DND-41 (cell line): ENCODE measurements around the gene RBMS1.

Experiments used
- CTCF ChIP-seq: IDR thresholded peaks from 2 replicates; pipeline ENCODE4 v1.5.1; 2012; ENCODE audit warnings: borderline replicate concordance, low read length, moderate library complexity, mild to moderate bottlenecking; ENCODE audit not compliant: poor library complexity, severe bottlenecking; ENCODE audit errors: extremely low read depth
- EZH2 ChIP-seq: IDR thresholded peaks from 3 replicates; pipeline ENCODE4 v1.6.1; 2012; ENCODE audit warnings: borderline replicate concordance, low read depth, mild to moderate bottlenecking, moderate library complexity, low read length, inconsistent platforms; ENCODE audit not compliant: severe bottlenecking

DNA sequence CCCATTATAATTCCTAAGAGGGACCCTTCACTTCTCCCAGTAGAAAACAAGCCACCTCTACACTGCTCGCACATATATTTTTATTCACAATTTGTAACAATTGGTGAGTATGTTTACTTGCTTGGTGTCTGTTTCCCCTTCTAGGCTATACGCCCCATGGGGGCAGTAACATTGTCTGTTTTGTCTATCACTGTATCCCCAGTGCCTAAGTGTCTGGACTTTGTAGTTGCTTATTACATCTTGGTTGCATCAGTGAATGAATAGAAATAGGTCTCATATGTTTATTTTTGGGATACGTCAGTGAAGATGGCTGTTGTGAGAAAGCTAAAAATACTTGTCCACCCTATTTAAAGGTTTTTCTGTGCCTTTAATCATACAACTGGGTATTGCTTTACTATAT lies 206.1 kb downstream of the RBMS1 start:
- TF ChIP-seq CTCF (no peak), EZH2 (no peak)
